A673 (cell line): ENCODE data around the gene HDAC8. TPM values are rescaled to one million over a fixed set of nuclear protein-coding genes. Genes with fewer than 3 reads are reported as not detected.

Experiments
- BruUV-seq: library from RNA; stranded (reverse); fragments of 400-500 nt; replicated peaks from 2 replicates; lab custom pipeline; 2021; lab: Mats Ljungman, UMichigan
- CTCF ChIA-PET: fragments of 300-600 bp; sonication (Branson Sonifier 250); formaldehyde crosslinking; loops from one replicate; lab custom pipeline; 2022; ENCODE audit warnings: antibody characterized with exemption; lab: Charles Lee
- POLR2A ChIA-PET: fragments of 300-600 bp; sonication (Branson Sonifier 250); formaldehyde crosslinking; loops from one replicate; lab custom pipeline; 2022; ENCODE audit warnings: antibody characterized with exemption; ENCODE audit not compliant: low non-redundant PET; lab: Charles Lee
- DNase-seq: peaks from one replicate; pipeline ENCODE4 v3.0.0-alpha.2; 2015; ENCODE audit warnings: low spot score
- H3K27ac ChIP-seq: fragments of 200-600 bp; sonication (generic); 2 replicates; pipeline ENCODE4 v1.5.1; 2016; ENCODE audit warnings: mixed run types, low read depth, mild to moderate bottlenecking, mixed read lengths, antibody characterized with exemption, low read length; ENCODE audit not compliant: poor library complexity, severe bottlenecking
- H3K27me3 ChIP-seq: fragments of 200-600 bp; sonication (generic); replicated peaks from 2 replicates; pipeline ENCODE4 v1.6.1; 2017; ENCODE audit warnings: mixed run types, low read depth, mild to moderate bottlenecking, mixed read lengths, antibody characterized with exemption, low read length; ENCODE audit not compliant: insufficient read depth, poor library complexity
- H3K36me3 ChIP-seq: fragments of 200-600 bp; sonication (generic); 2 replicates; pipeline ENCODE4 v1.6.1; 2016; ENCODE audit warnings: mixed run types, mild to moderate bottlenecking, mixed read lengths, antibody characterized with exemption, low read length; ENCODE audit not compliant: insufficient read depth, poor library complexity, severe bottlenecking
- H3K4me1 ChIP-seq: fragments of 200-600 bp; sonication (generic); 2 replicates; pipeline ENCODE4 v1.6.1; 2017; ENCODE audit warnings: mixed run types, mild to moderate bottlenecking, mixed read lengths, antibody characterized with exemption, low read length; ENCODE audit not compliant: insufficient read depth, poor library complexity, severe bottlenecking
- H3K4me3 ChIP-seq: fragments of 200-600 bp; sonication (generic); 2 replicates; pipeline ENCODE4 v1.5.1; 2016; ENCODE audit warnings: low read depth, mixed run types, mild to moderate bottlenecking, mixed read lengths, low read length; ENCODE audit not compliant: poor library complexity, severe bottlenecking
- H3K9me3 ChIP-seq: fragments of 200-600 bp; sonication (generic); 2 replicates; pipeline ENCODE4 v1.6.1; 2016; ENCODE audit warnings: mixed run types, low read depth, mild to moderate bottlenecking, mixed read lengths, antibody characterized with exemption, low read length; ENCODE audit not compliant: poor library complexity, severe bottlenecking
- EZH2 ChIP-seq: fragments of 200-600 bp; sonication (generic); IDR thresholded peaks from 2 replicates; pipeline ENCODE4 v1.6.1; 2017; ENCODE audit warnings: borderline replicate concordance, low read depth, mild to moderate bottlenecking, mixed read lengths, antibody characterized with exemption, low read length; ENCODE audit not compliant: poor library complexity, severe bottlenecking
- intact Hi-C: fragments of 100-400 bp; cut with micrococcal nuclease; formaldehyde crosslinking; loops from one replicate; pipeline ENCODE4 v1.10.0; 2022; ENCODE audit not compliant: unreplicated experiment
- total RNA-seq: library from RNA; stranded (reverse); gene quantifications from 2 replicates; pipeline ENCODE4 v1.2.3, GENCODE V29; 2021
- TF ChIP-seq, protein P1 (sequence below): fragments of 300-800, 200-600 bp; sonication (generic); conservative IDR thresholded peaks from 2 replicates; pipeline ENCODE4 v1.5.1; 2017; ENCODE audit warnings: low read depth, mild to moderate bottlenecking, antibody characterized with exemption, low read length, moderate library complexity, mixed read lengths

HDAC8 gene
- total RNA-seq, 1 experiment from 2014 or later: 26.0 TPM

DNA sequence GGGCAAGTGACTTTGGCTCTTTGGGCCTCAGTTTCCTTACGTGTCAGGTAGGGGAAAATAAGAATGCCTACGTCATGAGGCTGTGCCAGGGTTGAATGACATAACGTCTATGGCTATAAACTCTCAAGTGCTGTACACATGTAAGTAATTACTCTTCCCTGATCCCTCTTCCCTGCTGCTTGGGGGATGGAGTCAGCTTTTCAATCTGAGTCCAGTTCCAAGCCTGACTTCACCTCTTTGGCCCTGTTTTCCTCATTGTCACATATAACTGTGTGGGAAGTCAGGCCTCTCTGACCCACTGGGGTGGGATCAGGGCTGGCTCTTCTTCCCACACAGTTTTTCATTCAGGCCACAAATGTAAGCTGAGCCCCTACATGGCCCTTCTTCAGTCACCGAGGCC, 255.5 kb downstream of the HDAC8 start:
- no peaks in the 10 kb centered on the region for H3K9me3 ChIP-seq
- H3K4me3 ChIP-seq: no peak overlapping the region
- no peak overlapping the region for H3K27ac ChIP-seq
- no peaks in the 10 kb centered on the region for H3K36me3 ChIP-seq
- H3K27me3 ChIP-seq: peaks cover 10% of the 10 kb centered on the region
- DNase-seq: no peak
- CTCF ChIA-PET: no interaction called here
- BruUV-seq: no TSS peak
- POLR2A ChIA-PET: no interaction called here
- TF ChIP-seq, protein P1, sequence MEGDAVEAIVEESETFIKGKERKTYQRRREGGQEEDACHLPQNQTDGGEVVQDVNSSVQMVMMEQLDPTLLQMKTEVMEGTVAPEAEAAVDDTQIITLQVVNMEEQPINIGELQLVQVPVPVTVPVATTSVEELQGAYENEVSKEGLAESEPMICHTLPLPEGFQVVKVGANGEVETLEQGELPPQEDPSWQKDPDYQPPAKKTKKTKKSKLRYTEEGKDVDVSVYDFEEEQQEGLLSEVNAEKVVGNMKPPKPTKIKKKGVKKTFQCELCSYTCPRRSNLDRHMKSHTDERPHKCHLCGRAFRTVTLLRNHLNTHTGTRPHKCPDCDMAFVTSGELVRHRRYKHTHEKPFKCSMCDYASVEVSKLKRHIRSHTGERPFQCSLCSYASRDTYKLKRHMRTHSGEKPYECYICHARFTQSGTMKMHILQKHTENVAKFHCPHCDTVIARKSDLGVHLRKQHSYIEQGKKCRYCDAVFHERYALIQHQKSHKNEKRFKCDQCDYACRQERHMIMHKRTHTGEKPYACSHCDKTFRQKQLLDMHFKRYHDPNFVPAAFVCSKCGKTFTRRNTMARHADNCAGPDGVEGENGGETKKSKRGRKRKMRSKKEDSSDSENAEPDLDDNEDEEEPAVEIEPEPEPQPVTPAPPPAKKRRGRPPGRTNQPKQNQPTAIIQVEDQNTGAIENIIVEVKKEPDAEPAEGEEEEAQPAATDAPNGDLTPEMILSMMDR: no peak
- TF ChIP-seq EZH2: no peak
- H3K4me1 ChIP-seq: no peaks in the 10 kb centered on the region
- intact Hi-C loops: no loop called here

DNA sequence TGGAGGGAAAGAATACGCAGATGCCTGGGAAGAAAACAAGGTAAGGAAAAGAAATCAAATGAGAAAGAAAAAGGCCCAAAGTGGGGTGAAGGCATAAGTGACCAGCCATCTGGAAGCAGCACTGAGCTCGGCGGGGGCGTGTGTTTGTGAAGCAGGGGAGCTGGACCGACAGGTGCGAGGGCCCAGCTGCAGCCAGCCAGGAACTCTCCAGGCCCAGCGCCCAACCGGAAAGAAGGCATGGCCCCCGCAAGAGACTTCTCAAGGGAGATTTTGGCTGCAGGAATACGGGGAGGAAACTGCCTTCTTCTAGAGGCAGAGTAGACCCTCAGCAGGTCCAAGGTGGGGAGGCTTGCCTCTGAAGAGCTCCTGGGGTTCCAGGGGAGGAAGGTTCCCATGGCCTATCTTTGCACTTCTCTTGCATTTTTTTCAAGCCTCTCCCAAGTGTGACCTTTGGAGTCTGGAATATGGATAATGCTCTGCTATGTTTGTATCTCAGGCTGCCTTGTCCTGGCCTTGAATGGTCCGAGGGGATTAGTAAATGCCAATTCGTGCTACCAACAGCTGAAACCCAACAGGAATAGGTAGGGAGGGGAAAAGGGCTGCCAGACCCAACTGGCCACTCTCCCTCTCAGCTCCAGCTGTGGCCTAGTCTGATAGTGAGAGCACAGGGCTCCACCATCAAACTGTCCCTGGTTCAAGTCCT, 256.1 kb downstream of the HDAC8 start:
- Histone ChIP-seq H3K36me3 (no peaks in the 10 kb centered on the region), H3K9me3 (no peaks in the 10 kb centered on the region), H3K27me3 (peaks cover 16% of the 10 kb centered on the region), H3K4me3 (no peak overlapping the region), H3K4me1 (no peaks in the 10 kb centered on the region), H3K27ac (no peak overlapping the region)
- intact Hi-C loops: no loop called here
- TF ChIP-seq, protein P1: no peak
- TF ChIP-seq EZH2: no peak
- no TSS peak for BruUV-seq
- ChIA-PET CTCF (no interaction called here), POLR2A (no interaction called here)
- DNase-seq: no peak

DNA sequence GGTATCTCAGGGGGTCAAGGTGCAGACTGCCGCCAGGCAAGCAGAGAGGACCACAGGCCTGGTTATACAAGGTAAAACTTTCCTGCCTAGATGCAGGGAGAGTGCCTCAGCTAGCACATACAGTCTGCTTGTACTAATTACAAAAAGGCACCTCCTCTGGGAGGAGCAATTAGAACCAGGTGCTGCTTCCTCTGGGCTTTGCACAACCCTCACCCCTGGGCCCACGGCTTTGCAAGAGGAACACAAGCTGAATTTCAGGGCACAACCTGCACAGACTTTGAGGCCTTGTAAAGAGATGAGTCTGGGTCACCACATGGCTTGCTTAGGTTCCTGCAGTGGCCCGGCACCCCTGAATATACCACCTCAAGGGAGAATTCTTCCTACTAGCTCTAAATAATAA, 257.8 kb downstream of the HDAC8 start:
- no peak for DNase-seq
- Histone ChIP-seq H3K9me3 (no peaks in the 10 kb centered on the region), H3K36me3 (no peaks in the 10 kb centered on the region), H3K27me3 (peaks cover 33% of the 10 kb centered on the region), H3K27ac (no peak overlapping the region), H3K4me1 (no peaks in the 10 kb centered on the region), H3K4me3 (no peak overlapping the region)
- no TSS peak for BruUV-seq
- TF ChIP-seq, protein P1: no peak
- no peak for TF ChIP-seq EZH2
- ChIA-PET POLR2A (no interaction called here), CTCF (no interaction called here)
- intact Hi-C loops: no loop called here
